SW480 (cell line): ENCODE measurements around the gene RHOBTB3.
"Not testable (repeated sequence)": the region's sequence is repeated elsewhere in the genome, so short reads cannot be mapped to it uniquely, and the experiment has no call there.

Experiments used
- DNase-seq: peaks from one replicate; pipeline ENCODE4 v3.0.0-alpha.2; 2016; ENCODE audit warnings: low spot score

Gene RHOBTB3

GRCh38 chr5:95730730-95731570, at the start of gene RHOBTB3:
Gene RHOBTB3, plus strand, starts transcription at chr5:95731336. Its CDS starts 347 bp downstream, at chr5:95731683.
- DNase-seq = peak; percentile 95

- no peak for DNase-seq
Observed at GRCh38 chr5:95682891-95683290, 48.2 kb upstream of the RHOBTB3 start, which contains the start of gene SPATA9. Gene SPATA9, minus strand, starts transcription at chr5:95682991. Its CDS starts 137 bp downstream, at chr5:95682854.

- DNase-seq = no peak
Observed at GRCh38 chr5:95684361-95684760, 46.8 kb upstream of the RHOBTB3 start.

- DNase-seq = no peak
Observed at GRCh38 chr5:95686651-95687050, 44.5 kb upstream of the RHOBTB3 start.

GRCh38 chr5:95689680-95690079, 41.5 kb upstream of the RHOBTB3 start:
- no peak for DNase-seq

GRCh38 chr5:95690333-95690732, 40.8 kb upstream of the RHOBTB3 start:
- no peak for DNase-seq

GRCh38 chr5:95697781-95698681, 33.1 kb upstream of the RHOBTB3 start:
- no peak for DNase-seq

- no peak for DNase-seq
Observed at GRCh38 chr5:95699337-95699736, 31.8 kb upstream of the RHOBTB3 start.

GRCh38 chr5:95701074-95701473, 30.1 kb upstream of the RHOBTB3 start:
- no peak for DNase-seq

GRCh38 chr5:95704150-95704549, 27.0 kb upstream of the RHOBTB3 start:
- DNase-seq = no peak

- DNase-seq = not testable (repeated sequence)
Observed at GRCh38 chr5:95706196-95706595, 24.9 kb upstream of the RHOBTB3 start.

- no peak for DNase-seq
Observed at GRCh38 chr5:95707055-95707454, 24.1 kb upstream of the RHOBTB3 start.

- DNase-seq = not testable (repeated sequence)
Observed at GRCh38 chr5:95707534-95708188, 23.5 kb upstream of the RHOBTB3 start.

GRCh38 chr5:95708876-95709275, 22.3 kb upstream of the RHOBTB3 start:
- DNase-seq = no peak

- no peak for DNase-seq
Observed at GRCh38 chr5:95709967-95710650, 21.0 kb upstream of the RHOBTB3 start.

- not testable (repeated sequence) for DNase-seq
Observed at GRCh38 chr5:95710651-95711500, 20.3 kb upstream of the RHOBTB3 start.

- no peak for DNase-seq
Observed at GRCh38 chr5:95711501-95712346, 19.4 kb upstream of the RHOBTB3 start.

GRCh38 chr5:95712347-95712958, 18.7 kb upstream of the RHOBTB3 start:
- peak; percentile 62 for DNase-seq

- DNase-seq = not testable (repeated sequence)
Observed at GRCh38 chr5:95713246-95713645, 17.9 kb upstream of the RHOBTB3 start.
